Measurements from ENCODE around the gene E2F2. TPM values are rescaled to one million over a fixed set of nuclear protein-coding genes. Genes with fewer than 3 reads are reported as not detected.
"Not testable (repeated sequence)": the region's sequence is repeated elsewhere in the genome, so short reads cannot be mapped to it uniquely, and the experiment has no call there.

E2F2 gene
- polyA plus RNA-seq, 12 donors: 2.0 to 7.1 (median 4.4) TPM; not detected in 1

DNA sequence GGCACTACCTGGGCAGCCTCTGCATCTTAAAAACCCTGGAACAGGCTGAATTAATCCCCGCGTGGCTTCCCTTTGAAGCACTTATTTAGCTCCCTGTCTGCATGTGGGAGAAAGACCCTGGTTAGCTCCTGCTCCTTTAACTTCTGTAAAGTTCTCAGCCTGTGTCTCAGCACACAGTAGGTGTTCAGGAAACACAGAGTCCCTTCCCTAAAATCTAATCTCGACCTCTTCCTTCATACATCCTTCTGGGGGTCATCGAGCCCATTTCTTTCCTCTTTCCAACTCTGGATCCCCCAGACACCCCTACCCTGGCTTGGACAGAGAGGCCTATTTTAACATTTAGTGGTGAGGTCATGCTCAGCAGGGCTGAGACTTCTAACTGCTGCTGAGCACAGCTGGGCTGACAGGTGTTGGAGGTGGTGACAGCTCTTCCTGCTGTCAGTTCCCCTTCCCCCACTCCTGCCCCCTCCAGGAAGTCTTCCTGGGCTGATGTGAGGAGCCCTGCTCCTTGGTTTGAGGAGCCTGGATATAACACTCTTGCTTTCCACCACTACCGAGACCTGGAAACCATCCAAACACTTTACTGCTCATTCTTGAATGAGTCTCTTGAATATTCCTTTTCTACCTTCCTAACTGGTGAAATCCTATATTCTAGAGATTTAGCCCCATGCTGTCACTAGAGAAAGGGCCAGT, 5.3 kb downstream of the E2F2 start:
- DNase-seq: no peak

DNA sequence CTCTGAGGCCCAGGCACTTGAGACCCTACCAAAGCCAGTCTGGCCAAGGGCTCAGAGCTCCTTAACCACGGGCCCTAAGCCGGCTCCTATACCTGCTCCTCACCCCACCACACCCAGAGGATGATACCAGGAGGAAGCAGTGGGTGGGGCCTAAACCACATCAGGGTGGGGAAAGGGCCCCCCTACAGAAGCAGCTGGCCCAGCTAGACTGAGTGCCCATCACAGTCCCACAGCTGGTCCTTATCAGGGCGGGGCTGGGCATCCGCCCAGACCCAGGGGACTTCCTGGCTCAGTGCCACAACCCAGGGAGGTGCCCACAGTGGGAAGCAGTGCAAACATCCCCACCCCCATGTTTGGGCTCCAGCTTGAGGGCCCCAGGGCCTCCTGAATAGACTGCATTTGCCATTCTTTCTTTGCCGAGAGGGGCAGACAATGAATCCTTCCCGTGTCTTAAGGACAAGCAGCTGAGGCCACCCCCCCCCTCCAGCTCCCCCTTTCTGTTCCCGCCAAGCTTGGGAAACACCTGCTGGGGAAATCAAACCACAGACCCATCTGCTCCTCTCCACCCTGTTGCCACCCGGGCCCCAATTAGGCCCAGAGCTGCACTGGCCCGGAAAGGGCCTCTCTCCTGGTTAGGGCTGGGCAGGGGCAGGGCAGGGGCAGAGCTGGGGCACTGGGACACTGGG, 6.2 kb downstream of the E2F2 start:
- peak; percentile 26 for DNase-seq

DNA sequence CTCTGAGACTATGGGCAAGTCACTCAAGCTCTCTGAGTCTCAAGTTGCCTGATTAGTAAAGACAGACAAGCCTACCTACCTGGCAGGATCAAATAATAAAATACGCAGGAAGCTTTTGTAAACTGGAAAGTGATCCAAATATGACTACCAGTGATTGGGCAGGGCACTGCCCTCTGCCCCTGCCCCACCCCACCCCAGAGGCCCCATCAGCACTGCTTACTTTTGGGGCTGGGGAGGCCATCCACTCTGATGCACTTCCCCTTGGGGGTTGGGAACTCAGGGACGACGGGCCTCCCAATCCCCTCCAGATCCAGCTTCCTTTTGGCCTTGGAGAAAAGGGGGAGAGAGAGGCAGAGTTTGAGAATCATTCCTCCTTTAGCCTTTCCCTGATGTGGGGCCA, 6.9 kb downstream of the E2F2 start:
- DNase-seq: no peak

DNA sequence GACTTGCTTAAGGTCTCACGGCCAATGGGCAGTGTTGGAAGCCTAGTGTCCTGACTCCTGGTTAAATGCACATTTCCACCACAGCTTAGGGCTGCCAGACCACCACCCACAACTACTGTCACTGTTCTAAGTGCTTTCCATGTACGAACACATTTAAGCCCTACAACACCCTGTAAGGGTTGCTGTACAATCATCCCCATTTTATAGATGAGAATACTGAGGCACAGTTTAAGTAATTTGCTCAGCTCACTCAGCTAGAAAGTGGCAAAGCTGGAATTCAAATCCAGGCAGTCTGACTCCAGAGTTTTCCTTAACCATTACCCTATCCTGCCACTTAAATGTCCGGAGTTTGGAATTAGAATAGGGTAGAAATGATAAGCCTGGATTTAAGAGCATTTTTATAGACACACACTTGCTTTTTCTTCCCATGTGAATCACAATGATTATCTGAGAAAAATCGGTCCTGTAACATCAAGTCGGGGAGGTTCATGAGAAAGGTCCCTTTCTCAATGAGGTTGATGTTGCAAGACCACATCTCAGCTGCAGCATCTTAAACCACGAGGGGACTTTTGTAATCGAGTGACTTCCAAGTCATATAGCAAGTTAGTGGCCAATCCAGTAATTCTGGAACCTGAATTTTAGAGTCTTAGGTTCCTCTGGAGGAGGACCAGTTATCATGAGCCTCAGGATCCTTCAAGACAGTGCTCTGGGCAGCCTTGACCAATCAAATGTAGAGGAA, 8.6 kb downstream of the E2F2 start:
- DNase-seq: no peak

DNA sequence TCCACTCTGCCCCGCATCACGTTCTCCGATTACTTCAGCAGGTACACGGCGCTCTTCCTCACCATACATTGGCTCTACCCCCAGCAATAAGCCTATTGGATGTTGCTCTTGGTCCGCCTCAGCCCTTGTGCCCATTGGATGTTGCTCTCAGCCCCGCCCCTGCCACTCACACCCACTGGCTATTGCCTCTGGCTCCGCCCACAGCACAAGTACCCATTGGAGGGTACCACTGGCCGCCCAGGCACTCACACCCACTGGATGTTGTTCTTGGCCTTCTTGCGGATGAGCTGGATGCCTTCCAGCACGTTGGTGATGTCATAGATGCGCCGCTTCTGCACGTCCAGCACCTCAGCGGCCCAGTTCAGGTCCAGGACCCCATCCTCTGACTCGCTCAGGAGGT, 9.4 kb downstream of the E2F2 start:
- DNase-seq: no peak

DNA sequence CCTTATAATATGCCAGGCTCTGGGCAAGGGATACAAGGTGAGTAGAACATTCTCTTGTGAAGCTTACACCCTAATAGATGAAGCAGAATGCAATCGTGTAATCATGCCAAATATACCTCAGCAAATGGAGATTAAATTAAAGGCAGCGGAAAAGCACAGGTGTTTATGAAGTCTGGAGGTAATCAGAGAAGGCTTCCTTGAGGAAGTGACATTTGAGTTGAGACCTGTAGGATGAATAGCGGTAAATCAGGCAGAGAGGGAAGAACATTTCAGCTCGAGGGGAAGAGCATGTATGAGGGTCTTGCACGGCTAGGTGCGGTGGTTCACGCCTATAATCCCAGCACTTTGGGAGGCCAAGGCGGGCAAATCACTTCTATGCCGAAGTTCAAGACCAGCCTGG, 13.5 kb downstream of the E2F2 start:
- no peak for DNase-seq

DNA sequence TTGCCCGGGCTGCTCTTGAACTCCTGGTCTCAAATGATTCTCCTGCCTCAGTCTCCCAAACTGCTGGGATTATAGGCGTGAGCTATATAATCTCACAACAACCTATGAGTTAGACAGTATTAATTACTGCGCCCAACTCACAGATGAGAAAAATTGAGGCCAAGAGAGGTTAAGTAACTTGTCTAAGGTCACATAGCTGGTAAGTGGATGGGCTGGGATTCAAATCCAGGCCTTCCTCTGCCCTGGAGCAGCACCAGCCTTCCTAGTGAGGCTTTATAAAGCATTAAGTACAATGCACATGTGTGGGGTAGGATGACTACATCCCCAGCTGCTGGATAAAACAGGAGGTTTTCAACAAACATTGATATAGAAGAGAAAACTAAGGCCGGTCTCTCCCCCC, 15.1 kb downstream of the E2F2 start:
- DNase-seq: no peak

DNA sequence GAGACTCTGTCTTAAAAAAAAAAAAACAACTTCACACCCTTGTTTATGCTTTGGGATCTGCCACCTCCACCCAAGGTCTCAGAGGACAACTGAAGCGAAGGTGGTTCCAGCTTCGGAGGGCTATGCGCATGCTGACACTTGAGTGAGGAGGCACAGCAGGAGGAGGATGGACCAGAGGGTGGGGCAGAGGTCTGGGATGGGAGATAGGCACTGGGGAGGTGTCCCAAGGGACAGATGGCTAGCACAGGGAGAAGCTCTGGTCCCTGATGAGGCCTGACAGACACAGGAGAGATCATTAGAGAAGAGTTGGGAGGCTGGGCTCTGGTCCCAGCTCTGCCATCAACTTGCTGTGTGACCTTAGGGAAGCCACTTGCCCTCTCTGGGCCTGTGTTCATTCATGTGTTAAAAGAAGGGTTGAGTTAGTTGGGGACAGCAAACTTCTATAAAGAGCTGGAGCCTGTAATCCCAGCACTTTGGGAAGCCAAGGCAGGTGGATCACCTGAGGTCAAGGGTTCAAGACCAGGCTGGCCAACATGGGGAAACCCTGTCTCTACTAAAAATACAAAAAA, 16.8 kb downstream of the E2F2 start:
- DNase-seq: no peak

DNA sequence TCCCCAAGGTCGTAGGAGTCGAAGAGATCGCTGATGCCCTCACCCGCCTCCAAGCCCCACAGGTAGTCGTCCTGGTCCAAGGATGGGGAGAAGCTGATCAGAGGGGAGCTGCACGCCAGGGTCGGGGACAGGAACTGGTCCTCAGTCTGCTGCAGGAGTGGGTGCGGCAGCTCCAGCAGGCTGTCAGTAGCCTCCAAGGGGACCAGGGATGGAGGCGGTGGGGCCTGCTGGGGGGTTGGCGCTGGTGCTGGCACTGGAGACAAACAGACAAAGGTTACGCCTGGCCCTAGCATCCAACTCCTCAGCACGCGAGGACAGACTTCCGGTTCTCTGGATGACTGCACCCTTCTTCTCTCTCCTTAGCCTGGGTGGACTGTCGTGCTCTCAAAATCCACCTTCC, 21.1 kb downstream of the E2F2 start:
- no peak for DNase-seq

DNA sequence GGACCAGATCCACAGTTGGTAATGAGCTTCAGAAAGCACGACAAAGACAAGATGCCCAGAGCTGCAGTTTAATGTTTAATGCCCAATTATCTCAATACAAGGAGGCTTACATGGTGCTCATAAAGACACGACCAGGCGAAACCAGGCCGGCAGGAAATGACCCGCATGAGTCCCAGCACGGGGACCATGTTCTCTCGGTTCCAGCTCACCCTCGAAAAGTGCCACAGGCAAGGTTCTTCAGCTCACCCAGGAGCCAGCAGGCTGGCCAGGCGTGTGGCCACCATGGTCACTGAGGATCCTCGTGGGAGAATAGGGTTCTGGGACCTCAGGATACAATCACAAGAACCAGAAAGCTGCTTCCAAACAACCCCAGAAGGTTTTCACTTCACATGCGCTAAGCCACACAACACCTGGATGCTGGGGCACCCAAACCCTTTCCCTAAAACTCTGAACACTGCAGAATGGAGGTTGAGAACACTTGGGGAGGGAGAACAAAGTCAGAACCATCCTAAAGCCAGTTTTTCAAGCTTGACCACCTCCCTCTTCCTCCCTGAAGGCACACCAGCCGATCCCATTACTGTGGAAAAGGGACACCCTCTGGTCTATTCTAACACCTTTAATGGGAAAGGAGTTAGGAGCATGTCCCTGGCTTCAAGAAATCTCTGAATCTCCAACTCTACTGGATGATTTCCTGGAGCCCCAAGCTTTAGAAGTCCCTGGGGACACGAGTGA, 24.5 kb downstream of the E2F2 start:
- no peak for DNase-seq

DNA sequence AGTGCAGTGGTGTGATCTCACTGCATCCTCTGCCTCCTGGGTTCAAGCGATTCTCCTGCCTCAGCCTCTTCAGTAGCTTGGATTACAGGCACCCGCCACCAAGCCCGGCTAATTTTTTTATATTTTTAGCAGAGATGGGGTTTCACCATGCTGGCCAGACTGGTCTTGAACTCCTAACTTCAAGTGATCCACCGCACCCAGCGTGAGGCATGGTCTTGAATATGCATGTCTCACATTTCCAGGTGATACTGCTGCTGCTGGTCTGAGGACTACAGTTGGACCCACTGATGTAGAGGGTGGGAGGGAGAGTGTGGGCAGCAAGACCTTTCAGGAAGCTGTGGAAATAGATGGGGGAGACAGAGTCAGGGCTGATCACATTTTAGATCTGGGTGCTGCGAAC, 25.2 kb downstream of the E2F2 start:
- DNase-seq: no peak

DNA sequence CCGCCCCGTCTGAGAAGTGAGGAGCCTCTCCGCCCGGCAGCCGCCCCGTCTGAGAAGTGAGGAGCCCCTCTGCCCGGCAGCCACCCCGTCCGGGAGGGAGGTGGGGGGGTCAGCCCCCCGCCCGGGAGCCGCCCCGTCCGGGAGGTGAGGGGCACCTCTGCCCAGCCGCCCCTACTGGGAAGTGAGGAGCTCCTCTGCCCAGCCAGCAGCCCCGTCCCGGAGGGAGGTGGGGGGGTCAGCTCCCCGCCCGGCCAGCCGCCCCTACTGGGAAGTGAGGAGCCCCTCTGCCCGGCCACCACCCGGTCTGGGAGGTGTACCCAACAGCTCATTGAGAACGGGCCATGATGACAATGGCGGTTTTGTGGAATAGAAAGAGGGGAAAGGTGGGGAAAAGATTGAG, 26.9 kb downstream of the E2F2 start:
- DNase-seq: not testable (repeated sequence)

DNA sequence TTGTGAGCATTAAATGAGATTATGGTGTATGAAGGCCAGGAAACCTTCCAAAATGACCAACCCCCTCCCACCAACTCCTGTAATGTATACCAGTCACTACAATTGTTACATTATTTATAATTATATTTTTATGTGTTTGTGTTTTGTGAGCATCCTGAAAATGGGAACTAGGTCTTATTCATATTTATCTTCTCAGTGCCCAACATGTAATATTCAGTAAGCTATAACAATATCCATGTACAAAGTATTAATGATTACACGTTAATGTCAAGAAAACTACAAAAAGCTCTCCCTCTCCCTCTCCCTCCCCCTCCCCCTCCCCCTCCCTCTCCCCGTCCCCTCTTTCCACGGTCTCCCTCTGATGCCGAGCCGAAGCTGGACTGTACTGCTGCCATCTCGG, 28.1 kb downstream of the E2F2 start:
- DNase-seq: no peak

DNA sequence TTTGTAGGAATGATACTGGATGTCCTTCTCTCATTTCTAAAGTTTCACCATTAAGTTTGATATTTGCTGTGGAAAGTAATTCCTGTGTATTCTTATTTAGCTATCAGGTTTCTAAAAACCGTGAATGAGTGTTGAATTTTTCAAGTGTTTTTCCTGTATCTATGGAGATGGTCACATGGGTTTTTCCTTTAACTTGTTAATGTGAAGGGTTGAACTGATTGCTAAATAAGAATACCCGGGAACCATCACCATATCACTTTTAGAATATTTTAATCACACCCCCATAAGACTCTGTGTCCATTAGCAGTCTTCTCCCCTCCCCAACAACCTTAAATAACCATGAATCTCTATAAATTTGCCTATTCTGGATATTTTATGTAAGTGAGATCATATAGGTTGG, 30.6 kb downstream of the E2F2 start:
- DNase-seq: no peak

DNA sequence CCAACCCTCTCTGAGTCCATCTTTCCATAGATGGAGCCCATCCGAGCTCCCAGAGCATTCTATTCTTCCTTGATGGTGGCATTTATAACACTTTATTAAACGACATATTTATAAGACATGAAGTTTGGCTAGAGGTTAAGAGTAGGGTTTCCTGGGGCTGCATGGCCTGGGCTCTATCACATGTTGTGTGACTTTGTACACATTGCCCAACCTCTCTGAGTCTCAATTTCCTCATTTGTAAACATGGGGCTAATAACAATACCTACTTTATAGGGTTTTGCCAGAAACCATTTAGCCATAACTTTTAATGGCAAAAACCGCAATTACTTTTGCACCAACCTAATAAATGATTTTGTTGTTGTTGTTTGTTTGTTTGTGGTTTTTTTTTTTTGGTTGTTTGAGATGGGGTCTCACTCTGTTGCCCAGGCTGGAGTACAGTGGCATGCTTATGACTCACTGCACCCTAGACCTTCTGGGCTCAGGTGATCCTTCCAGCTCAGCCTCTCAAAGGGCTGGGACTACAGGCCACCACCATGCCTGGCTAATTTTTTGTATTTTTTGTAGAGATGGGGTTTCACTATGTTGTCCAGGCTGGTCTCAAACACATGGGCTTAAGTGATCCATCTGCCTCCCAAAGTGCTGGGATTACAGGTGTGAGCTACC, 33.1 kb downstream of the E2F2 start:
- no peak for DNase-seq

DNA sequence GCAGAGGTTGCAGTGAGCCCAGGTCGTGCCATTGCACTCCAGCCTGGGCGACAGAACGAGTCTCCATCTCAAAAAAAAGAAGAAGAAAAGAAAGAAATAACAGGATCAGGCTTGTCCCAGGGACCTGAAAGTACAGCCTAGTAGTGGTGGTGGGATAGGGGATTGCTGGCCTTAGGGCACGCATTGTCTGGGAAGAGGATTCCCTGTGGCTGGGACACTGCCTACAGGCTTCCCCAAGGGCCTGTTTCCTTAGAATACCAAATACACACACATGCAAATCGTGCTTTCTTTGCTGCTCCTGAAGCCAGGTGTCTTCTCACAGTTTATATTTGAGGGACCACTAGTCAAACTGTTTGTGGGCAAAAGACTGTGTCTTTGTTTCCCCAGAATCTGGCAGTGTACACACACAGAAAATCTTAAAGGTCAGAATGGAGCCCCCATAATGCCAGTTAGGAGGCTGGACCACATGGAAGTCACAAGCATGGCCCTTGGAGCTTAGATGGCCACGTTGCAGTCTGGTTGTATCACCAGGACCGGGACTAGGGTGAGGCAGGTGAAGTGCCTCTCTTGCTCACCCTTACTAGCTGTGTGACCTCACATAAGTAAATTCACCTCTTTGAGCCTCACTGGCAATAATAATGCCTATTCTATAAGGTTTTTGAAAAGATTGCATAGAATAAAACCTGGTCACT, 34.4 kb downstream of the E2F2 start:
- no peak for DNase-seq

DNA sequence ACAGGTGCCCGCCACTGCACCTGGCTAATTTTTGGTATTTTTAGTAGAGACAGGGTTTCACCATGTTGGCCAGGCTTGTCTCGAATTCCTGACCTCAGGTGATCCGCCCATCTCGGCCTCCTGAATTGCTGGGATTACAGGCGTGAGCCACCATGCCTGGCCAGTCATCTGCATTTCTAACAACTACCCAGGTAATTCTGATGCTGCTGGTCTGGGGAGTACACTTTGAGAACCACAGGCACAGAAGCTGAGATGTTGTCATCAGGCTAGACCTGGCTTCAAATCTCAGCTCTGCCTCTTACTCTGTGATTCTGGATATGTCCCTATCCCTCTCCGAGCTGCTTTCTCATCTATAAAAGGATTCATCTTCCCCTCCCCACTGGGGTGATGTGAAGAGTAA, 36.2 kb downstream of the E2F2 start:
- not testable (repeated sequence) for DNase-seq

DNA sequence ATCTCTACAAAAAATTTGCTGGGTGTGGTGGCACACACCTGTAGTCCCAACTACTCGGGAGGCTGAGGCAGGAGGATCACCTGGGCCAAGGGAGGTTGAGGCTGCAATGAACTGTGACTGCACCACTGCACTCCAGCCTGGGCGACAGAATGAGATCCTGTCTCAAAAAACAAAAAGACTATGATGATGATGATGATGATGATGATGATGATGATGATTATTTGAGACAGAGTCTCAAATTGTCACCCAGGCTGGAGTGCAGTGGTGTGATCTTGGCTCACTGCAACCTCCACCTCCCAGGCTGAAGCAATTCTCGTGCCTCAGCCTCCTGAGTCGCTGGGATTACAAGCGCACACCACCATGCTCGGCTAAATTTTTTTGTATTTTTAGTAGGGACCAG, 38.3 kb downstream of the E2F2 start:
- not testable (repeated sequence) for DNase-seq

DNA sequence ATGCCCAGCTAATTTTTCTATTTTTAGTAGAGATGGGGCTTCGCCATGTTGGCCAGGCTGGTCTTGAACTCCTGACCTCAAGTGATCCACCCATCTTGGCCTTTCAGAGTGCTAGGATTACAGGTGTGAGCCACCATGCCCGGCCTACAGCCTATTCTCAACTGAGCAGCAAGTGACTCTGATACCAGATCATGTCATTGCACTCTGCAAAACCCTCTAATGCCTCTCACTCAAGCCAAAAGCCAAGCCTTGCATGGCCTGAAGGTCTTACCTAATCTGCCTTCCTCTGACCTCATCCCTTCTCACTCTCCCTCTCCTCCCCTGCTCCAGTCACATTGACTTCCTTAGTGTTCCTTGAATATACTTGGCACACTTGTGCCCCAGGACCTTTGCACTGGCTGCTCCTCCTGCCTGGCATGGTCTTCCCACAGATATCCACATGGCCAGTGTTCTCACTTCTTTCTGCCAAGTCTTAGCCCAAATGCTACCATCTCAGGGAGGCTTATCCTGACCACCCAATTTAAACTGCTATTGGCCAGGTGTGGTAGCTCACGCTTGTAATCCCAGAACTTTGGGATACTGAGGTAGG, 38.8 kb downstream of the E2F2 start:
- no peak for DNase-seq

DNA sequence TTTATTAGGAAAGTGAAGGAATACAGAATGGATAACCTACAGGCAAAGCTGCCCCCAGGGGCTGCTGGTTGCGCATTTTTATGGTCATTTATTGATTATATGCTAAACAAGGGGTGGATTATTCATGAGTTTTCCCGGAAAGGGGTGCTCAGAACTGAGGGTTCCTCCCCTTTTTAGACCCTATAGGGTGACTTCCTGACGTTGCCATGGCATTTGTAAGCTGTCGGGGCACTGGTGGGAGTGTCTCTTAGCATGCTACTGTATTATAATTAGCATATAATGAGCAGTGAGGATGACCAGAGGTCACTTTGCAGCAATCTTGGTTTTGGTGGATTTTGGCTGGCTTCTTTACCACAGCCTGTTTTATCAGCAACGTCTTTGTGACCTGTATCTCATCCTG, 41.2 kb downstream of the E2F2 start:
- no peak for DNase-seq

DNA sequence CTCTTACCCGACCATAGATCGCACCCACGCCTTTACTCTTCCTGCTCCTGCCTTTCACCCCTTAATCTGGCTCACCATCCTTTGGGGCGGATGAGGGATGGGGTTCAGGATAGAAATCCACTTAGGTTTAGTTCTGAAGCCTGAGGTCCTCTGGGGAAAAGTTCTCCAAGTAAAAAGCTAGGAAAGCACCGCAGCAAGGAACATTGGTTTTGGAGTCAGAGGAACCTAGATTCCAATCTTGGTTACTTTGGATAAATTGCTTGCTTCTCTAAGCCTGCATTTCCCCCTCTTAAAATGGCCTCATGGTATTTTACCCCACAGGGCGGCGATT, 46.1 kb downstream of the E2F2 start:
- no peak for DNase-seq
